ENCODE results near the gene TNFSF8.

Gene TNFSF8

GRCh38 chr9:114954956-114955582 is 24.7 kb upstream of the TNFSF8 start:
- Mint-ChIP-seq H3K27ac (no peak overlapping the region), H3K27me3 (ENCODE audit: low read depth, poor library complexity) (peaks cover 2% of the 10 kb centered on the region), H3K36me3 (ENCODE audit: low read depth) (no peaks in the 10 kb centered on the region)

GRCh38 chr9:114953959-114954358 is 23.6 kb upstream of the TNFSF8 start:
- Mint-ChIP-seq H3K27me3 (ENCODE audit: low read depth, poor library complexity) (peaks cover 3% of the 10 kb centered on the region), H3K4me3 (no peak overlapping the region), H3K9me3 (peaks cover 4% of the 10 kb centered on the region), H3K36me3 (ENCODE audit: low read depth) (no peaks in the 10 kb centered on the region), H3K27ac (no peak overlapping the region), H3K4me1 (no peaks in the 10 kb centered on the region)
- DNase-seq = no peak
- no peak for TF ChIP-seq CTCF (IDR thresholded peaks at IDR 0.05)

More at GRCh38 chr9:114954956-114955582, 24.7 kb upstream of the TNFSF8 start:
- DNase-seq = no peak
- no peak for TF ChIP-seq CTCF (IDR thresholded peaks at IDR 0.05)
- H3K4me1 Mint-ChIP-seq = no peaks in the 10 kb centered on the region
- no peak overlapping the region for H3K4me3 Mint-ChIP-seq
- H3K9me3 Mint-ChIP-seq = peaks cover 15% of the 10 kb centered on the region

GRCh38 chr9:114953046-114953445 is 22.7 kb upstream of the TNFSF8 start:
- Mint-ChIP-seq H3K4me3 (no peak overlapping the region), H3K9me3 (no peaks in the 10 kb centered on the region), H3K27ac (no peak overlapping the region), H3K4me1 (no peaks in the 10 kb centered on the region), H3K36me3 (ENCODE audit: low read depth) (no peaks in the 10 kb centered on the region), H3K27me3 (ENCODE audit: low read depth, poor library complexity) (peaks cover 7% of the 10 kb centered on the region)
- no peak for TF ChIP-seq CTCF (IDR thresholded peaks at IDR 0.05)
- no peak for DNase-seq

- Mint-ChIP-seq H3K9me3 (no peaks in the 10 kb centered on the region), H3K36me3 (ENCODE audit: low read depth) (no peaks in the 10 kb centered on the region), H3K4me1 (no peaks in the 10 kb centered on the region), H3K4me3 (no peak overlapping the region), H3K27ac (no peak overlapping the region), H3K27me3 (ENCODE audit: low read depth, poor library complexity) (peaks cover 22% of the 10 kb centered on the region)
- DNase-seq = no peak
- no peak for TF ChIP-seq CTCF (IDR thresholded peaks at IDR 0.05)
These were observed 20.4 kb upstream of the TNFSF8 start for GRCh38 chr9:114950761-114951160.

GRCh38 chr9:114947058-114947457 is 16.7 kb upstream of the TNFSF8 start:
- no peaks in the 10 kb centered on the region for H3K36me3 Mint-ChIP-seq (ENCODE audit: low read depth)
- no peak for DNase-seq
- no peaks in the 10 kb centered on the region for H3K4me1 Mint-ChIP-seq
- no peak for TF ChIP-seq CTCF (IDR thresholded peaks at IDR 0.05)
- H3K27ac Mint-ChIP-seq = no peak overlapping the region
- H3K9me3 Mint-ChIP-seq = no peaks in the 10 kb centered on the region
- peaks cover 24% of the 10 kb centered on the region for H3K27me3 Mint-ChIP-seq (ENCODE audit: low read depth, poor library complexity)
- H3K4me3 Mint-ChIP-seq = no peak overlapping the region

All from nephron progenitor cell (in vitro differentiated cells).